ENCODE data around the gene ITGAX.

ITGAX gene

GRCh38 chr16:31401436-31401835, 46.5 kb downstream of the ITGAX start:
- H3K4me3 ChIP-seq (ENCODE audit: low read length): no peak overlapping the region
- TF ChIP-seq, protein P1, sequence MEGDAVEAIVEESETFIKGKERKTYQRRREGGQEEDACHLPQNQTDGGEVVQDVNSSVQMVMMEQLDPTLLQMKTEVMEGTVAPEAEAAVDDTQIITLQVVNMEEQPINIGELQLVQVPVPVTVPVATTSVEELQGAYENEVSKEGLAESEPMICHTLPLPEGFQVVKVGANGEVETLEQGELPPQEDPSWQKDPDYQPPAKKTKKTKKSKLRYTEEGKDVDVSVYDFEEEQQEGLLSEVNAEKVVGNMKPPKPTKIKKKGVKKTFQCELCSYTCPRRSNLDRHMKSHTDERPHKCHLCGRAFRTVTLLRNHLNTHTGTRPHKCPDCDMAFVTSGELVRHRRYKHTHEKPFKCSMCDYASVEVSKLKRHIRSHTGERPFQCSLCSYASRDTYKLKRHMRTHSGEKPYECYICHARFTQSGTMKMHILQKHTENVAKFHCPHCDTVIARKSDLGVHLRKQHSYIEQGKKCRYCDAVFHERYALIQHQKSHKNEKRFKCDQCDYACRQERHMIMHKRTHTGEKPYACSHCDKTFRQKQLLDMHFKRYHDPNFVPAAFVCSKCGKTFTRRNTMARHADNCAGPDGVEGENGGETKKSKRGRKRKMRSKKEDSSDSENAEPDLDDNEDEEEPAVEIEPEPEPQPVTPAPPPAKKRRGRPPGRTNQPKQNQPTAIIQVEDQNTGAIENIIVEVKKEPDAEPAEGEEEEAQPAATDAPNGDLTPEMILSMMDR (conservative IDR thresholded peaks at IDR 0.05; ENCODE audit: low read depth, low read length): no peak
- no peak for DNase-seq (ENCODE audit: low read depth)

GRCh38 chr16:31402687-31403086, 47.7 kb downstream of the ITGAX start:
- DNase-seq (ENCODE audit: low read depth): no peak
- H3K4me3 ChIP-seq (ENCODE audit: low read length): no peak overlapping the region
- TF ChIP-seq, protein P1 (conservative IDR thresholded peaks at IDR 0.05; ENCODE audit: low read depth, low read length): no peak

- TF ChIP-seq, protein P1 (conservative IDR thresholded peaks at IDR 0.05; ENCODE audit: low read depth, low read length): no peak
- DNase-seq (ENCODE audit: low read depth): no peak
Measured at GRCh38 chr16:31403590-31404352, 48.8 kb downstream of the ITGAX start.

DNA sequence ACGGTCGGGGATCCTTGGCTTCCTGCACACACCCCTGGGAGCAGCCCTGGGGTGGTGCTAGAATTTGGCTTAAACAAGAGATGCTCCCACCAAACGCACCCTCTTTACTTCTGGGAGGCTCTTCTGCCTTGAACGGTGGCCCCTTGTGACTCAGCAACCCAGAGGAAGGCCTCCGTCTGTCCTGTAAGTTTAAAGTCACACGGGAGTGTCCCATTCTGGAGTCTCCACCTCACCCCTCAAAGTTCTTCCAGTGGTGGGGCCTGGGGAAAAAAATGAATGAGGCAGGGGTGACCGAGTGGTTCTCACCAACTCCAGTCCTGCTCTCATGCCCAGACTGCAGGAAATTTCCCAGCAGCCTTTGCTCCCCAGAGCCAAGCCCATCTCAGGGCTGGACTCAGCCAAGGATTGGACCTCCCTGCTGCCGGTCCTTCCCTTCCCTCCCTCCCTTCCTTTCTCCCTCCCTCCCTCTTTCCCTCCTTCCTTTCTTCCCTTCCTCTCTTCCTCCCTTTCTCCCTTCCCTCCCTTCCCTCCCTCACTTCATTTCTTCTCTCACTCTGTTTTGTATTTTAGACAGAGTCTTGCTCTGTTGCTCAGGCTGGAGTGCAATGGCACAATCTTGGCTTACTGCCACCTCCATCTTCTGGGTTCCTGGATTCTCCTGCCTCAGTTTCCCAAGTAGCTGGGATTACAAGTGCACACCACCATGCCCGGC, 49.5 kb downstream of the ITGAX start:
- no peak overlapping the region for H3K4me3 ChIP-seq (ENCODE audit: low read length)
- no peak for DNase-seq (ENCODE audit: low read depth)
- TF ChIP-seq, protein P1 (conservative IDR thresholded peaks at IDR 0.05; ENCODE audit: low read depth, low read length): no peak

More at GRCh38 chr16:31403590-31404352, 48.8 kb downstream of the ITGAX start:
- no peak overlapping the region for H3K4me3 ChIP-seq (ENCODE audit: low read length)

DNA sequence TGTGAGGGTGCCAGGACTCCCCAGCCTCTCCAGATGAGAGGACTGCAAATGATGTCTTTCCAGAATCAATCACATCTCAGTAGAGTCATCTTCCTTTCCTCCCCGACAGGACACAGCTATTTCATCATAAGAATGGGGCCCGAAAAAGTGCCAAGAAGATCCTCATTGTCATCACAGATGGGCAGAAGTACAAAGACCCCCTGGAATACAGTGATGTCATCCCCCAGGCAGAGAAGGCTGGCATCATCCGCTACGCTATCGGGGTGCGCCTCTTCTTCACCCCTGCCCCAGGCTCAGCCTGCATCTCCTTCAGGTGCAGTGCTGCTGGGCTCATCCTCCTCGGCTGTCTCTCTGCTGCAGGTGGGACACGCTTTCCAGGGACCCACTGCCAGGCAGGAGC, 52.4 kb downstream of the ITGAX start:
- H3K4me3 ChIP-seq (ENCODE audit: low read length): no peak overlapping the region
- no peak for DNase-seq (ENCODE audit: low read depth)
- TF ChIP-seq, protein P1 (conservative IDR thresholded peaks at IDR 0.05; ENCODE audit: low read depth, low read length): no peak

- TF ChIP-seq, protein P1 (conservative IDR thresholded peaks at IDR 0.05; ENCODE audit: low read depth, low read length): no peak
- no peak for DNase-seq (ENCODE audit: low read depth)
- H3K4me3 ChIP-seq (ENCODE audit: low read length): no peak overlapping the region
Measured at GRCh38 chr16:31409433-31409832, 54.5 kb downstream of the ITGAX start.

- no peak for DNase-seq (ENCODE audit: low read depth)
- TF ChIP-seq, protein P1 (conservative IDR thresholded peaks at IDR 0.05; ENCODE audit: low read depth, low read length): no peak
- no peak overlapping the region for H3K4me3 ChIP-seq (ENCODE audit: low read length)
Measured at GRCh38 chr16:31410082-31410481, 55.1 kb downstream of the ITGAX start.

Measured in retinal pigment epithelial cell (primary cell).